Lower lobe of right lung (tissue), 2 donors: Measurements from ENCODE around the gene TTC31. TPM values are rescaled to one million over a fixed set of nuclear protein-coding genes. Genes with fewer than 3 reads are reported as not detected.

Experiments
- ATAC-seq, 2 donors: fragments of 200-7000 bp; cut with Tn5 transposase; one replicate each; pipeline ENCODE4 v1.9.1; 2020 to 2022; ENCODE audit warnings: mild to moderate bottlenecking in 2 of 2, moderate library complexity in 2 of 2
- DNase-seq: peaks from one replicate; pipeline ENCODE4 v3.0.0-alpha.2; 2020
- H3K27ac ChIP-seq: fragments of 200-600 bp; one replicate; pipeline ENCODE4 v1.8.0; 2022
- H3K27me3 ChIP-seq: fragments of 200-600 bp; one replicate; pipeline ENCODE4 v1.8.0; 2022; ENCODE audit warnings: low read depth
- H3K36me3 ChIP-seq: fragments of 200-600 bp; one replicate; pipeline ENCODE4 v1.8.0; 2022; ENCODE audit warnings: mild to moderate bottlenecking
- H3K4me1 ChIP-seq: fragments of 200-600 bp; one replicate; pipeline ENCODE4 v1.8.0; 2022
- H3K4me3 ChIP-seq: fragments of 200-600 bp; one replicate; pipeline ENCODE4 v1.8.0; 2022; ENCODE audit warnings: mild to moderate bottlenecking
- H3K9me3 ChIP-seq: fragments of 200-600 bp; one replicate; pipeline ENCODE4 v1.8.0; 2022
- CTCF ChIP-seq: fragments of 200-600 bp; IDR thresholded peaks from one replicate; pipeline ENCODE4 v1.8.0; 2022; ENCODE audit warnings: antibody characterized with exemption, mild to moderate bottlenecking
- intact Hi-C: fragments of 100-400 bp; cut with DNase I; formaldehyde crosslinking; loops from one replicate; pipeline ENCODE4 v1.11.0; 2022
- total RNA-seq: library from RNA; stranded (reverse); fragmentation: NEBNext Ultra II Directional; extraction: Animal tissue kit (Norgen Biotek cat#: 25700); gene quantifications from one replicate; pipeline ENCODE4 v1.2.1, GENCODE V29; 2021
- donor health status: DM: no; HTN: yes; CAD: no; lungs with severe emphysema.

TTC31 gene
- total RNA-seq, 1 donor from 2014 or later: 23.0 TPM

- DNase-seq: no peak
- Histone ChIP-seq H3K4me1 (no peaks in the 10 kb centered on the region), H3K36me3 (no peaks in the 10 kb centered on the region), H3K27me3 (no peaks in the 10 kb centered on the region), H3K27ac (peak overlapping the region; percentile 39), H3K4me3 (no peak overlapping the region), H3K9me3 (no peaks in the 10 kb centered on the region)
- TF ChIP-seq CTCF: no peak
- peak in 1 of 2 donors; percentile 6 for ATAC-seq
- intact Hi-C loops: no loop called here
These were observed 57.4 kb downstream of the TTC31 start for GRCh38 chr2:74540291-74540690.

GRCh38 chr2:74542978-74543377 lies 60.1 kb downstream of the TTC31 start:
- ATAC-seq (no peak), DNase-seq (no peak)
- TF ChIP-seq CTCF: no peak
- Histone ChIP-seq H3K27ac (no peak overlapping the region), H3K4me1 (no peaks in the 10 kb centered on the region), H3K4me3 (no peak overlapping the region), H3K36me3 (no peaks in the 10 kb centered on the region), H3K27me3 (no peaks in the 10 kb centered on the region), H3K9me3 (no peaks in the 10 kb centered on the region)
- intact Hi-C loops: no loop called here

Other genes with a start within 250 kb of the TTC31 start
- 4.2 TPM for gene SLC4A5, start 139.7 kb upstream of the TTC31 start, total RNA-seq
- gene DCTN1, start 102.8 kb upstream of the TTC31 start, total RNA-seq: 142 TPM
- 10.0 TPM for gene C2orf81, start 61.5 kb upstream of the TTC31 start, total RNA-seq
- 14.5 TPM for gene WDR54, start 61.4 kb upstream of the TTC31 start, total RNA-seq
- gene RTKN, start 41.1 kb upstream of the TTC31 start, total RNA-seq: 27.5 TPM
- 38.4 TPM for gene INO80B, start 28.0 kb upstream of the TTC31 start, total RNA-seq
- gene WBP1, start 24.6 kb upstream of the TTC31 start, total RNA-seq: 60.1 TPM
- gene MOGS, start 17.7 kb upstream of the TTC31 start, total RNA-seq: 50.9 TPM
- 81.3 TPM for gene MRPL53, start 10.4 kb upstream of the TTC31 start, total RNA-seq
- 20.2 TPM for gene CCDC142, start 83 bp upstream of the TTC31 start, total RNA-seq
- gene LBX2, start 16.5 kb downstream of the TTC31 start, total RNA-seq: 1.5 TPM
- gene PCGF1, start 24.6 kb downstream of the TTC31 start, total RNA-seq: 28.4 TPM
- not detected for gene TLX2, start 31.4 kb downstream of the TTC31 start, total RNA-seq
- gene DQX1, start 43.1 kb downstream of the TTC31 start, total RNA-seq: 0.44 TPM
- gene AUP1, start 46.6 kb downstream of the TTC31 start, total RNA-seq: 122 TPM
- gene HTRA2, start 46.9 kb downstream of the TTC31 start, total RNA-seq: 34.3 TPM
- gene LOXL3, start 70.9 kb downstream of the TTC31 start, total RNA-seq: 12.1 TPM
- 38.4 TPM for gene DOK1, start 71.6 kb downstream of the TTC31 start, total RNA-seq
- 1.8 TPM for gene M1AP, start 165.2 kb downstream of the TTC31 start, total RNA-seq
- 12.0 TPM for gene SEMA4F, start 171.2 kb downstream of the TTC31 start, total RNA-seq